ENCODE measurements around the gene IL1RN.

GRCh38 chr2:113127646-113128570 lies 510 bp downstream of the IL1RN start:
- TF ChIP-seq POLR2A (IDR thresholded peaks at IDR 0.05) = no peak
- no peak for TF ChIP-seq CTCF (IDR thresholded peaks at IDR 0.05)
